Effector memory CD4-positive, alpha-beta T cell (primary cell): ENCODE results near the gene PLCB1.

ENCODE experiments used
- DNase-seq, 3 donors: peaks; one replicate each; pipeline ENCODE4 v3.0.0-alpha.2; 2020
- H3K27ac ChIP-seq: 2 replicates; pipeline ENCODE4 v1.7.0; 2013; ENCODE audit warnings: mild to moderate bottlenecking, low read length, moderate library complexity; ENCODE audit not compliant: insufficient read depth, poor library complexity, severe bottlenecking
- H3K27me3 ChIP-seq: replicated peaks from 2 replicates; pipeline ENCODE4 v1.7.0; 2013; ENCODE audit warnings: mild to moderate bottlenecking, low read length; ENCODE audit not compliant: insufficient read depth, control insufficient read depth, poor library complexity, severe bottlenecking
- H3K36me3 ChIP-seq: 2 replicates; pipeline ENCODE4 v1.7.0; 2013; ENCODE audit warnings: mild to moderate bottlenecking, low read length, moderate library complexity; ENCODE audit not compliant: control insufficient read depth, insufficient read depth
- H3K4me1 ChIP-seq: 2 replicates; pipeline ENCODE4 v1.7.0; 2013; ENCODE audit warnings: low read length, mild to moderate bottlenecking; ENCODE audit not compliant: control insufficient read depth, insufficient read depth, poor library complexity, severe bottlenecking
- H3K4me3 ChIP-seq: 2 replicates; pipeline ENCODE4 v1.7.0; 2013; ENCODE audit warnings: low read length, low read depth, mild to moderate bottlenecking; ENCODE audit not compliant: insufficient read depth, poor library complexity, severe bottlenecking
- H3K9me3 ChIP-seq: 2 replicates; pipeline ENCODE4 v1.7.0; 2013; ENCODE audit warnings: mild to moderate bottlenecking, low read length, moderate library complexity; ENCODE audit not compliant: control insufficient read depth

The PLCB1 gene

DNA sequence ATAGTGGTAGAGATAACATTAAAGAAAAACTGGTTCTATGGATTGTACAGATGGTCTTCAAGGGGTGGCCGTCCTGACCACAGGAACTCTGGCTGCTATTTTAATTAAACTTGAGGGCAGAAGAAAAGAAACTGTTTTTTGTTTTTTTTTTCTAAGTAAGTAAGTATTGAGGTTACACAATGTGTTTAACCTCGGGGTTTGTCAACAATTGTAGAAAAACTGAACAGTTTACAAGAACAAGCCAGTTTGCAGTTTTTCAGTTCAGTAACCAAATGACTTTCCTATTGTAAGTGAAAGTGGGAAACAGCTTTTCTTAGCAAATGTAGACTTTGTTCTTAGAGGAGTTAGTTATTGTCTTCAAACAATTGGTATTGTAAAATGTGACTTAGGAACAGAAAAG, 77.0 kb downstream of the PLCB1 start:
- no peak overlapping the region for H3K4me3 ChIP-seq
- no peaks in the 10 kb centered on the region for H3K9me3 ChIP-seq
- DNase-seq = no peak
- peaks cover 4% of the 10 kb centered on the region for H3K4me1 ChIP-seq
- H3K27me3 ChIP-seq = no peaks in the 10 kb centered on the region
- no peaks in the 10 kb centered on the region for H3K36me3 ChIP-seq
- no peak overlapping the region for H3K27ac ChIP-seq

DNA sequence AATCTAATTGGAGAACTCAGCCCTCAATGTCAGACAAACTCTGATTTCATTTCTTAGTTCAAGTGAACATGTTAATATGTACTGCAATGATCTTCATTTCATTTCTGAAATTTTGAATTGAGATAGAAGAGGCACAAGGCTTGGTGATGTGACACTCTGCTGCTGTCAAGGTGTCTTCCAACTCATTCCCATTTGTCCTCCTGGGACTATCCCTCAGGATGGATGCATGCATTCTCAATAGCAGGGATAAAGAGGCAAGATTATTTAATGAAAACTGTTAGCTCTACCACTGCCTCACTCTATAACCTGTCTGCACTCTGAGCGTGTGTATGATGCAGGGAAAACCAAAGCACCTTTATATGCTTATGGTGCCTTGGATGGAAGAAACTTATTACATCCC, 78.7 kb downstream of the PLCB1 start:
- Histone ChIP-seq H3K27ac (no peak overlapping the region), H3K36me3 (no peaks in the 10 kb centered on the region), H3K9me3 (no peaks in the 10 kb centered on the region), H3K4me3 (no peak overlapping the region), H3K4me1 (peaks cover 4% of the 10 kb centered on the region), H3K27me3 (no peaks in the 10 kb centered on the region)
- DNase-seq = no peak

- no peaks in the 10 kb centered on the region for H3K27me3 ChIP-seq
- no peak for DNase-seq
- H3K36me3 ChIP-seq = no peaks in the 10 kb centered on the region
- H3K27ac ChIP-seq = no peak overlapping the region
- H3K4me3 ChIP-seq = no peak overlapping the region
- no peaks in the 10 kb centered on the region for H3K9me3 ChIP-seq
- H3K4me1 ChIP-seq = peaks cover 4% of the 10 kb centered on the region
Measured at GRCh38 chr20:8212286-8212685, 80.2 kb downstream of the PLCB1 start.

DNA sequence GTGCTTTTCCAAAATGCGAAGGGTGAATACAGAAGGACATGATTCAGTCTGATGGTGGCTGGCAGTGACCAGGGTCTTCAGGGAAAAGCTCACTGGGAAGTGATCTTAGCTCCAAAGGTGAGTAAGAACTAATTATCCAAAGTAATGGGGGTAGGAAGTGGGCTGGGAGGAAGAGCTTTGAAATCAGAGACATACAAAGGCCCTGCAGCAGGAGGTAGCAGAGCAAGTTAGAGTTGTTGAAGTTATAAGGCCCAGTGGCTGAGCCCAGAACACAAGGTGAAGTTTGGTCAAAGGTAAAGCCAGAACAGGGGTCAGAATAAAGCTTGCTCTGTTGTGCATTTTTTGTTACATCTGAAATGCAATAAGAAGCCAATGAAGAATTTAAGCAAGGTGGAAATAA, 81.2 kb downstream of the PLCB1 start:
- H3K27me3 ChIP-seq = no peaks in the 10 kb centered on the region
- H3K4me3 ChIP-seq = no peak overlapping the region
- H3K9me3 ChIP-seq = no peaks in the 10 kb centered on the region
- DNase-seq = no peak
- H3K4me1 ChIP-seq = peaks cover 4% of the 10 kb centered on the region
- no peaks in the 10 kb centered on the region for H3K36me3 ChIP-seq
- no peak overlapping the region for H3K27ac ChIP-seq

GRCh38 chr20:8213831-8214587, 81.9 kb downstream of the PLCB1 start:
- Histone ChIP-seq H3K27me3 (no peaks in the 10 kb centered on the region), H3K27ac (peak overlapping the region; percentile 30), H3K4me1 (peaks cover 4% of the 10 kb centered on the region), H3K4me3 (peak overlapping the region; percentile 44), H3K9me3 (no peaks in the 10 kb centered on the region), H3K36me3 (no peaks in the 10 kb centered on the region)
- DNase-seq = no peak

GRCh38 chr20:8215361-8215781, 83.3 kb downstream of the PLCB1 start:
- H3K27me3 ChIP-seq = no peaks in the 10 kb centered on the region
- no peaks in the 10 kb centered on the region for H3K9me3 ChIP-seq
- DNase-seq = no peak
- H3K4me3 ChIP-seq = no peak overlapping the region
- H3K36me3 ChIP-seq = no peaks in the 10 kb centered on the region
- peaks cover 4% of the 10 kb centered on the region for H3K4me1 ChIP-seq
- H3K27ac ChIP-seq = no peak overlapping the region

DNA sequence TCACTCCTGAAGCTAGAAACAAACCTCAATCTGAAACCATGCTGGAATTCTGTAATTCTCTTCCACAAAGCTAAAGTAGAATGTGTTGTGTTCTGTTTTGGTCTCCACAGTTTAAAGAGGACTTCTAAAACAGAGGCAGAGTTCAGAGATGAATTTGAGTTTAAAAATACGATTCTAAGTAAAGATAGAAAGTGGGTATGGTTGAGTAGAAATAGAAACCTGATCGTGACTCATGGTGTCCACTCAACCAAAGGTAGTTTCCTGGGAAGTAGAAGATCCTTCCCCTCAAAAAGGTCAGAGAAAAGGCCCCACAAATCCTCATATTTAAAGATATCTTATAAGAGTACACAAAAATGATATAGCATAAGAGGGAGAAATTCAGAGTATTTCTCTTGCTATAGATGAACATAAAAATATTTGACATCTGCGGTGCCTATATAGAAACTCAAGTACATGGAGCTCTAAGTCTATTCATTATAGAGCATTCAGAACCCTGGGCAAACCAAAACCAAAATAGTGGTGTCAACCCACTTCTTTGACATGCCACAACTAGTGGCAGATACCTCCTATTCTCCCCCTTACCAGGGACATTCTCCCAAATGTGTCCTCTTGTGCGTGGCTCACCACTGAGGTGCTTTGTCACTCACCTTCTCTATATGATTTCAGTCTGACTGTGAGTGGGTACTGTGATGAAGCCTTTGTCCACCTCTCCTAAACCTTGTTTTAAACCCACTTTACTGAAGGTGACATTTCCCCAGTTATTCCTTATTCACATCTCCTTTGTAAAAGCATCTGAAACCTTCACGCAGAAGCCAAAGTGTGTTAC, 84.5 kb downstream of the PLCB1 start:
- Histone ChIP-seq H3K27me3 (no peaks in the 10 kb centered on the region), H3K9me3 (no peaks in the 10 kb centered on the region), H3K4me1 (peaks cover 4% of the 10 kb centered on the region), H3K36me3 (no peaks in the 10 kb centered on the region), H3K4me3 (no peak overlapping the region), H3K27ac (no peak overlapping the region)
- no peak for DNase-seq

DNA sequence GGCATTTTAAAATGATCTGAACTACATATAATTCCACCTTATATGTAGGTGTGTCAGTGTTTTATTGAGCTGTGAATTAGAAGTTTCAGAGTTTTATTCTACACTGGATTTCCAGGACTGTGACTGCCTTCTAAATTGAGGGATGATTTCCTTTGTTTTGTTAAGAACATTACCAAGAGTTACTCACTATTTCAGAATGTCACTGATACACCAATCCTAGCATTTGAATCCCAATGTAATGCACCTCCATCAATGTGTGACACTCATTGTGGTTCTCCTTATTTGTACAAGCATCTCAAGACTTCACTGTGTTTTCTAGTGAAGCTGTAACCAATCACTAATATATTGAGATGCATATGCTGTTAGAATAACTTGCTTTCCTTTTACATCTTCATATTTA, 86.8 kb downstream of the PLCB1 start:
- H3K4me3 ChIP-seq = no peak overlapping the region
- H3K36me3 ChIP-seq = no peaks in the 10 kb centered on the region
- H3K27me3 ChIP-seq = no peaks in the 10 kb centered on the region
- DNase-seq = no peak
- no peaks in the 10 kb centered on the region for H3K9me3 ChIP-seq
- no peak overlapping the region for H3K27ac ChIP-seq
- H3K4me1 ChIP-seq = no peaks in the 10 kb centered on the region

DNA sequence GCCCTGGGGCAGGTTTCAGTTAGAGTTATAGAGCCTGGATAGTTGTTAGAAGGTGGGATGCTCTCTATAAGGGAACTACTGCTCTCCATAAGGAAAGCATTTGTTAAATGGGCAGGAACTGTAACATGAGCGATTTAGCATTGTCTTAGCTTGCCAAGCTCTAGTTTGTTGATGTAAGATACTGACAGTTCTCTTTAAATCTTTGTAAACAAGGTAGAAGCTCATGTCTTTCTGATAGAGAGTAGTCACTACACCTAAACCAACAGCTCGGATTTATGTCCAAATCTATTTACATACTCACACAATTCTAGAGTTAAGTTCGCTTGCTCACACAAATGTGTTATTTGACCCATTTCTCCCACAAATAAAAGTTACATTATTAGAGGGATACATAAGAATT, 87.3 kb downstream of the PLCB1 start:
- no peaks in the 10 kb centered on the region for H3K27me3 ChIP-seq
- H3K27ac ChIP-seq = no peak overlapping the region
- no peak for DNase-seq
- H3K36me3 ChIP-seq = no peaks in the 10 kb centered on the region
- H3K9me3 ChIP-seq = no peaks in the 10 kb centered on the region
- no peaks in the 10 kb centered on the region for H3K4me1 ChIP-seq
- H3K4me3 ChIP-seq = no peak overlapping the region

GRCh38 chr20:8220716-8221115, 88.7 kb downstream of the PLCB1 start:
- Histone ChIP-seq H3K4me3 (no peak overlapping the region), H3K9me3 (no peaks in the 10 kb centered on the region), H3K27ac (no peak overlapping the region), H3K4me1 (no peaks in the 10 kb centered on the region), H3K36me3 (no peaks in the 10 kb centered on the region), H3K27me3 (no peaks in the 10 kb centered on the region)
- no peak for DNase-seq
